ENCODE data around the gene MAGEA2.
"Not testable (repeated sequence)": the region's sequence is repeated elsewhere in the genome, so short reads cannot be mapped to it uniquely, and the experiment has no call there.

MAGEA2 gene

GRCh38 chrX:152753686-152754650 lies at the start of gene MAGEA2:
TSS of gene MAGEA2 (minus strand) at chrX:152753842. CDS start at chrX:152751363, 2,479 bp downstream.
- not testable (repeated sequence) for DNase-seq

- DNase-seq = no peak
Measured at GRCh38 chrX:152798945-152799344, 45.3 kb upstream of the MAGEA2 start.

GRCh38 chrX:152787062-152787461 lies 33.4 kb upstream of the MAGEA2 start:
- DNase-seq = not testable (repeated sequence)

GRCh38 chrX:152769549-152770289 lies 16.1 kb upstream of the MAGEA2 start, which contains the start of gene MAGEA6:
TSS of gene MAGEA6 (minus strand) at chrX:152769689. CDS start at chrX:152767650, 2,039 bp downstream.
- not testable (repeated sequence) for DNase-seq

GRCh38 chrX:152766562-152766961 lies 12.9 kb upstream of the MAGEA2 start:
- DNase-seq = not testable (repeated sequence)

GRCh38 chrX:152761582-152761981 lies 7.9 kb upstream of the MAGEA2 start:
- DNase-seq = not testable (repeated sequence)

- not testable (repeated sequence) for DNase-seq
Measured at GRCh38 chrX:152759544-152759943, 5.9 kb upstream of the MAGEA2 start.

GRCh38 chrX:152758918-152759317 lies 5.3 kb upstream of the MAGEA2 start, which contains the start of gene CSAG3:
TSS of gene CSAG3 (plus strand) at chrX:152759218.
- DNase-seq = not testable (repeated sequence)

GRCh38 chrX:152754871-152755270 lies 1.2 kb upstream of the MAGEA2 start:
- not testable (repeated sequence) for DNase-seq

- no peak for DNase-seq
Measured at GRCh38 chrX:152738560-152738959, 15.1 kb downstream of the MAGEA2 start.

GRCh38 chrX:152736528-152736927 lies 17.1 kb downstream of the MAGEA2 start:
- not testable (repeated sequence) for DNase-seq

- no peak for DNase-seq
Measured at GRCh38 chrX:152735860-152736511, 17.7 kb downstream of the MAGEA2 start.

GRCh38 chrX:152735101-152735500 lies 18.5 kb downstream of the MAGEA2 start:
- no peak for DNase-seq

GRCh38 chrX:152734143-152734858 lies 19.3 kb downstream of the MAGEA2 start:
- DNase-seq = not testable (repeated sequence)

- DNase-seq = no peak
Measured at GRCh38 chrX:152733261-152733975, 20.2 kb downstream of the MAGEA2 start, which contains the start of the genes CSAG1 and MAGEA12. TSS of gene CSAG1 (minus strand) at chrX:152733721. CDS start at chrX:152732460, 1,261 bp downstream. TSS of gene MAGEA12 (plus strand) at chrX:152733757. CDS start at chrX:152736162, 2,405 bp downstream.

- DNase-seq = no peak
Measured at GRCh38 chrX:152725409-152725808, 28.2 kb downstream of the MAGEA2 start.

- DNase-seq = not testable (repeated sequence)
Measured at GRCh38 chrX:152713815-152714787, 39.5 kb downstream of the MAGEA2 start, which contains the start of gene MAGEA2B. TSS of gene MAGEA2B (plus strand) at chrX:152714628. CDS start at chrX:152717107, 2,479 bp downstream.

GRCh38 chrX:152713195-152713594 lies 40.4 kb downstream of the MAGEA2 start:
- DNase-seq = not testable (repeated sequence)

All from nucleus accumbens (tissue), 56 donors.